Right ventricle myocardium superior (tissue), 1 donor: ENCODE results near the gene NRTN. TPM values are rescaled to one million over a fixed set of nuclear protein-coding genes. Genes with fewer than 3 reads are reported as not detected.
"Not testable (repeated sequence)": the region's sequence is repeated elsewhere in the genome, so short reads cannot be mapped to it uniquely, and the experiment has no call there.

Experiments used
- ATAC-seq: fragments of 200-7000 bp; cut with Tn5 transposase; one replicate; pipeline ENCODE4 v1.9.1; 2020; ENCODE audit warnings: mild to moderate bottlenecking; ENCODE audit not compliant: poor library complexity
- DNase-seq: peaks from one replicate; pipeline ENCODE4 v3.0.0-alpha.2; 2020
- intact Hi-C: fragments of 100-400 bp; cut with DNase I; formaldehyde crosslinking; loops from one replicate; pipeline ENCODE4 v1.11.2; 2022
- long read RNA-seq: library from polyadenylated mRNA; unstranded; transcript quantifications from one replicate; pipeline ENCODE4 v2.0.0, GENCODE V29; 2021
- total RNA-seq: library from RNA; stranded (reverse); fragmentation: NEBNext Ultra II Directional; extraction: Animal tissue kit (Norgen Biotek cat#: 25700); gene quantifications from one replicate; pipeline ENCODE4 v1.2.1, GENCODE V29; 2021
- donor health status: DM: no; HTN: yes; CAD: no; lungs with severe emphysema.

NRTN gene, protein sequence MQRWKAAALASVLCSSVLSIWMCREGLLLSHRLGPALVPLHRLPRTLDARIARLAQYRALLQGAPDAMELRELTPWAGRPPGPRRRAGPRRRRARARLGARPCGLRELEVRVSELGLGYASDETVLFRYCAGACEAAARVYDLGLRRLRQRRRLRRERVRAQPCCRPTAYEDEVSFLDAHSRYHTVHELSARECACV
- 20.6 TPM for total RNA-seq
- long read RNA-seq, transcript NRTN-201 (2 exons, 1,109 nt), result major isoform, 10 of 199 reads
- long read RNA-seq, partial matches to known transcripts, result 0 of 199 reads
- long read RNA-seq, other reads (novel, unspliced or antisense), result 189 of 199 reads

DNA sequence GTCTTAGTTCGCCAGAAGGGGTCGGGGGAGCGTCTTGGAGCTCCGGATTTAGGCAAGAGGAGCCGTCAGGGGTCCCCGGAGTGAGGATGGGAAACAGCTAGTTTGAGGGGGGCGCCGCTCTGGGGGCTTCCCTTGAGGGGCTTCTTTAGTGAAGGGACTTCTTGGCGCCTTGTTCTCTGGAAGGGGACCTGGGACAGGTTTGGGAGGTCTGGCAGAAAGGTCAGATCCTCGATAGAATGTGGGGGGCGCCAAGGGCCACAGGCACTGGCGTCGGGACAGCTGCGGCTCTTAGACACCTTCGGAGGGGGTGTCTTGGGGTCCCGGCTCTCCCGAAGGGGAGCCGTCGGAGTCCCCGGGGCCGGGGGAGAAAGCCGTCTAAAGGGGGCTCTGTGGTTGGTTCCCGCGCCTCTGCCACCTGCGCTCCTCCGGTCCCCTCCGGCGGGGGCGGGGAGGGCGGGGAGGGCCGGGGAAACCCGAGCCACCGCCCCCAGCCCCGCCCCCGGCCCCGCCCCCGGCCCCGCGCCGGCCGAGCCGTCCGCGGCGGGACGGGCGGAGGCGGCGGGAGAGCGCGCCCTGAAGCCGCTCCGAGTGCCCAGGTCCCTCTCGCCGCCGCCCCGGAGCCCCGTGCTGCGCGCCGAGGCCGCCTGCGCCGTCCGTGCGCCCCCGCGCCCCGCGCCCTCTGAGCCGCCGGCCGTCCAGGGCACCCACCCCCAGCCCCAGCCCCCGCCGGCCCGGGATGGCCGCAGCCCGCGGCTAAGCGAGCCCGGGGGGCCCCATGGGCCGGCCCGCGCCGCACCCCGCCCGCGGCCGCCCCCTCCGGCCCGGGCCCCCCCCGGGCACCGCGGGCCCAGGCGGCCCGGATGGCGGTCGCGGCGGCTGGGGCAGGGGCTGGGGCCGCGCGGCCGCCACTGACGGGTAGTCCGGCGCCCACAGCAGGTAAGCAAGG, at the start of gene NRTN:
TSS of gene NRTN (plus strand) at position 552 of the 946 bp plus-strand sequence. CDS start 19,099 bp downstream, outside the sequence.
- no peak for DNase-seq

DNA sequence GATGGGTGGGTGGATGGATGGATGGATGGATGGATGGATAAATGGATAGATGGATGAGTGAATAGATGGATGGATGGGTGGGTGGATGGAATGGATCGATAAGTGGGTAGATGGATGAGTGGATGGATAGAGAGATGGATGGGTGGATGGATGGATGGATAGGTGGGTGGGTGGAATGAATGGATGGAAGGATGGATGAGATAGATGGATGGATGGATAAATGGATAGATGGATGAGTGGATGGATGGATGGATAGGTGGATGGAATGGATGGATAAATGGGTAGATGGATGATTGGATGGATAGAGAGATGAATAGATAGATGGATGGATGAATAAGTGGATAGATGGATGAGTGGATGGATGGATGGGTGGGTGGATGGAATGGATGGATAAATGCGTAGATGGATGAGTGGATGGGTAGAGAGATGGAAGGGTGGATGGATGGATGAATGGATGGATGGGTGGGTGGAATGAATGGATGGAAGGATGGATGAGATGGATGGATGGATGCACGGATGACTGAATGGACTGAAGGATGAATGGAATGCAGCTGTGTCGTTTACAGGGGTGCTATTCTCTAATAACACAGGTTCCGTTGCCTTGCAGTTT, 42.2 kb upstream of the NRTN start:
- ATAC-seq (no peak), DNase-seq (no peak)
- intact Hi-C loops, result no loop called here

More for the DNA sequence above, at the start of gene NRTN:
- intact Hi-C loops, result loop anchor here (5.0 kb wide), 1 partner anchor 88 kb away; no protein-coding TSS in a partner anchor
- peak; percentile 70 for ATAC-seq

DNA sequence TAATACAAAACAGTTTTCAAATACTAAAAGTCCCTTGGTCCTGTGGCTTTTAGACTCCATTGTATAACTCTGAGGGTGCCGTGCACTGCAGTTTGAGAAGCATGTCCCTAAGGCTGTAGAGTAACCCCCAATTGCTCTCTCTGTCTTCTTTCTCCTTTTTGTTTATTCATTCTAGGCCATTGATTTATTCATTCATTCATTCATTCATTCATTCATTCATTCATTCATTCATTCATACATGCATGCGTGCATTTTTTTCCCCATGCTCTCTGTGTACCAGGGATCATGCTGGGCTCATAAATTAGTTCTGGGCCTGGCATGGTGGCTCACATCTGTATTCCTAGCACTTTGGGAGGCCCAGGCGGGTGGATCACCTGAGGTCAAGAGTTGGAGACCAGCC, 39.6 kb upstream of the NRTN start:
- no peak for DNase-seq
- no peak for ATAC-seq
- intact Hi-C loops, result no loop called here

DNA sequence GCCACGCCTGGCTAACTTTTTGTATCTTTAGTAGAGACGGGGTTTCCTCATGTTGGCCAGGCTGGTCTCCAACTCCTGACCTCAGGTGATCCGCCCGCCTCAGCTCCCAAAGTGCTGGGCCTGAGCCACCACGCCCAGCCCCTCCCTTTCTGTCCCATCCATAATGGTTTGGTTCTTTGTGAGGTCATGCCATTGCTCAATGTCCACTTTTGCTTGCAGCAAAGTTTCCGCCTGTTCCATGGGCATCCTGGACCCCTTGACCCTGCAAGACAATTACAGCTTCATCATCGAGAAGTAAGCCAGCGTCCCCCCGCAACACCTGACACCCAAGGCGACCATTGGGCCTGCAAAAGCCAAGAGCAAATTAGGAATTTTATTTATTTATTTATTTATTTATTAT, 36.9 kb upstream of the NRTN start:
- intact Hi-C loops, result no loop called here
- ATAC-seq (no peak), DNase-seq (no peak)

DNA sequence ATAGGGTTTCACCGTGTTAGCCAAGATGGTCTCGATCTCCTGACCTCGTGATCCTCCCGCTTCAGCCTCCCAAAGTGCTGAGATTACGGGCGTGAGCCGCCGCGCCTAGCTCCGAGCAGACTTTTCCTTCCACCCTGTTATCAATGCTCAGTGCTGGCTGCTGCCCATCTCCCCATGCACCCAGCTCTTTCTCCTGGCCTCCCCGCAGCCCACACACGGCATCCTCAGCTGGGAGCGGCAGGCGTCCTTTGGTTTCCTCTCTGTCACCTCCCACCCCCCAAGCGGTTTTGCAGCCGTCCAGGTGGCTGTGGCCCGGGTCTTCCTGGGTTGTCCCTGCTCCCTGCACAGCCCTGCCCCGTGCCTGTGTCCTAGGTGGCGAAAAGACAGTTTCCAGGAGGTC, 32.5 kb upstream of the NRTN start:
- no peak for DNase-seq
- ATAC-seq, result no peak
- intact Hi-C loops, result loop anchor here (10.0 kb wide), 1 partner anchor 252 kb away; no protein-coding TSS in a partner anchor

DNA sequence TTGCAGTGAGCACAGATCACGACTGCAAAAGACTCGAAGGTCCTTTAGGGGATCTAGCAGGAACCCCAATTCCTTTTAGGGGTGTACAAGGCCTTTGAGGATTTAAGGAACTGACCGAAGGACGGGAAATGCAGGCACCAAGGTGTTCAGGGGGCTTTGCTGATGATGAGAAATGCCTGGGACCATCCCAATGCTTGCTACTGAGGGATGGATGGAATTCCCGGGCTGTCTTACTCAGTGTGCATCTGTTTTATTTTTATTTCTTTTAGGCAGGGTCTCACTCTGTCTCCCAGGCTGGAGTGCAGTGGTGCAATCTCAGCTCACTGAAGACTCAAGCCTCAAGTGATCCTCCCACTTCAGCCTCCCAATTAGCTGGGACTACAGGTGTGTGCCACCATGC, 31.6 kb upstream of the NRTN start:
- no peak for ATAC-seq
- intact Hi-C loops, result loop anchor here (10.0 kb wide), 1 partner anchor 252 kb away; no protein-coding TSS in a partner anchor
- no peak for DNase-seq

DNA sequence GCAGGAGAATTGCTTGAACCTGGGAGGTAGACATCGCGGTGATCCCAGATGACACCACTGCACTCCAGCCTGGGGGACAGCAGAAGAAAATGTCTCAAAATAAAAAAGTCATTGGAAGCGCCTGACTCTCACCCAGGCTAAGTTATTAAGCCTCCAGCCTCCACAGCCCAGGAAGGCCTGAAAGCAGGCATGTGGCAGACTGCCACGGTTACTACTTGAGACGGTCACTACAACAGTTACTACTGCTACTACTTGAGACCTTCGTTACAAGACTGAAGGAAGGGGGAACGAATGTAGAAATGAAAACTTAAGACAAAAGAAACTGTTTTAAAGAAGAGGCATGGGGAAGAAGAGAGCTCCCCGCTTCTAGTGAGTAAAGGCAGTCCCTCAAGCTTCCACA, 29.9 kb upstream of the NRTN start:
- ATAC-seq (no peak), DNase-seq (no peak)
- intact Hi-C loops, result loop anchor here (10.0 kb wide), 1 partner anchor 250 kb away; no protein-coding TSS in a partner anchor

DNA sequence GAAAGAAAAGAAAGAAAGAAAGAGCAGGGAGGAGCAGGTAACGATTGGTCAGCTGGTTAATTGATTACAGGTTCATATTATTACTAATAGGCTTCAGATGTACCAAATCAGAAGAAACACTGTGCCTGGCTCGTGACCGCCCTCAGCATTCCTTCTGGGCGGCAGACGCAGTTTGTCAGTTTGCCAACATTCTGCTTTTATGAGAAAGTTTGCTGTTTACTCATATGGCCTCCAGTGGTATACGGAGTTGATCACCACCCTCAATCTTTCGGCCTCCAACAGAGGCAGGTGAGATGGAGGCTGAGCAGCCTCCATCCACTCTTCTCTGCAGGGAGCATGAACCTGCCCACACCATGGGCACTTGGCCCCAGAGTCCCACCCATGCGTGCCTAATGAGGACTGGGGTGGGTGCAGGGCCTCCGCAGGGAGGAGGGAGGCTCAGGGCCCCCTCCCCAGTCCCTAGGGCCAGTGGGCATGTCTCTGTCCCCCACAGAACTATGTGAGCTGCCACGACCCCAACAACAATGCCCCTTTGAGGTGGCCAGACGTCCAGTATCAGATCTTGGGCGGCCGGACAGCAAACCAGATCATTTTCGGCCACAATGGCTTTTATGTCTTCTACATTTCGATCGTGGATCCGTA, 29.1 kb upstream of the NRTN start:
- DNase-seq, result no peak
- intact Hi-C loops, result loop anchor here (10.0 kb wide), 1 partner anchor 249 kb away; no protein-coding TSS in a partner anchor
- ATAC-seq, result no peak

DNA sequence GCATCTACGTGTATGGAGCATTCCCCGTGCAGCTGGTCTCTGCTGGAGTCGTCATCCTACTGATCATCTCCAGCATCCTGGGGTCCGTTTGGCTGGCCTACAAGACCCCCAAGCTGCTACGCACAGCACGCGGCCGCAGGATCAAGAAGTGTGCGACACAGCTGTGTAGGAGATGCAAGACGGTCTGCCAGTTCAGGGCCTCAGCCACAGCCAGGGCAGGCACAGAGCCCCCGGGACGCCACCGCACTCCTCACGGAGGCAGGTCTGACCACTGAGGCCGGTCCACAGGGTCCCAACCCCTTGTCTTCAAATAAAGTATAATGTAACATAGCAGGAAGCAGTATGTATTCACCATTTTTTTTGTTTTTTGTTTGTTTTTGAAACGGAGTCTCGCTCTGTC, 26.5 kb upstream of the NRTN start:
- DNase-seq (no peak), ATAC-seq (no peak)
- intact Hi-C loops, result loop anchor here (10.0 kb wide), 1 partner anchor 246 kb away; no protein-coding TSS in a partner anchor

DNA sequence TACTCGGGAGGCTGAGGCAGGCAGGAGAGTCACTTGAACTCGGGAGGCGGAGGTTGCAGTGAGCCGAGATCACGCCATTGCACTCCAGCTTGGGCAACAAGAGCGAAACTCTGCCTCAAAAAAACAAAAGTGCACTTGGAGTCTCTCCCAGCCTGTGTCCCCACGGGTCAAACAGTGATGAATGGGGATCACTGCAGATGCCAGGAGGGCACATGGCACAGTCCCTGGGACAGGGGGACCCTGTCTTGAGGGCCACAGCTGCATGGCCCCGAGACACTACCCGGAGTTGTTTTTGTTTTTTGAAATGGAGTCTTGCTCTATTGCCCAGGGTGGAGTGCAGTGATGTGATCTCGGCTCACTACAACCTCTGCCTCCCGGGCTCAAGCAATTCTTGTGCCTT, 24.0 kb upstream of the NRTN start:
- intact Hi-C loops, ATAC-seq, DNase-seq: not testable (repeated sequence)

DNA sequence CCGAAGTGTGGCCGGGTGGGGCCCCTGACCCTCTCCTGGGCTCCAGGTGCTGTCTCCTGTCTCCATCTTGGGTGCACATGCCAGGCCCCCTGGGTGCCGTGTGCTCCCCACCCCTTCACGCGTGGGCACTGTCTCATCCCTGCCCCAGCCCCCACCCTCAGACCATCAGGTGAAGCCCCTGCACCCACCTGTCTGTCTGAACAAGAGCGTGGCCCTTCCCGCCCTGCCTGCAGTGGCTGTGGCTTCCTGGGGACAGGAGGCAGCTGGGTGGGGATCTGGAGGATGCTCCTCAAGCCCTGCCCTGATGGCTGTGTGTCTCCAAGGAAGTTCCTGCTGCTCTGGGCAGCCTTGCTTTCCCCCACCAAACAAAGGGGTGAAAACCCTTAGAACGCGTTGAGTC, 22.5 kb upstream of the NRTN start:
- intact Hi-C loops, result no loop called here
- peak; percentile 16 for ATAC-seq
- DNase-seq, result no peak

DNA sequence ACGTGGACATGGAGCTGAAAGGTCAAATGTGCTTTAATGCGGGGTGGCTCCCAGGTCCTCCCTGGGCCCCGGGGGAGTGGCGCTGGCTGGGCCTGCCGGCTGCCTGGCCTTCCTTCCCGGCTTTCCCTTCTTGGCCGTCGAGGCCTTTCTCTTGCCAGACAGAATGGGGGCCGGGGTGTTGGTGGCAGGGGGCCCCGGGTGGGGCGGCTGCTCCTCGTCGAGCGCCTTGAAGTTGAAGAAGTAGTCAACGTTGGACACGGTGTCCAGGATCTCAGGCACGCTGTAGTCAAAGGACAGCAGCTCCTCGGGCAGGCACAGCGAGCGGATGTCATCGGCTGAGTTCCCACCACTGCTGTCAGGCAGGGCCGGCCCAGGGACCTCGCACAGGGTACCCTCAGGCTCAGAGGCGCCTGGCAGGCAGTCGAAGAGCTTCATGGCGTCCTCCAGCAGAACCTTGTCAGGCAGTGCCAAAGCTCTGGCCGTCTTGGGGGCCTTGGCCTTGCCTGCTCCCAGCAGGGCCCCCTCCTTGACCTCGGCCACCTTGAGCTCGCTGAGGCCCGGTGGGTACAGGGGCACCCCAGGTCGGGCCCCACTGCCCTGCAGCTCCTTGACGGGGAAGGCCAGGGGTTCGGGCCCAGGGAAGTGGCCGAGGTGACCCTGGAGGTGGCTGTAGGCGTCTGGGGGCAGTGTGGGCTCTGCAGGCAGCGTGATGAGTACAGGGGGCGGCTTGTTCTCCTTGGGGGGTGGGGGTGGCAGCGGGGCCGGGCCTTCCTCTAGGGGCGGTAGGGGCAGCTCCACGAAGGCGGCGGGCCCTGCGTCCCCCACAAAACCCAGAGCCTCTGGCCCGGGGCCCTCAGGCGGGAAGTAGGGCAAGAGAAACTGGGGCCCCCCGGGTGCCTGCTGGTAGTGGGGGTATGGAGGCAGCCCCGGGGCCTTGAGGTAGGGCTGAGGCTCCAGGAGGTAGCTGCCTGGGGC, 21.6 kb upstream of the NRTN start:
- ATAC-seq, result peak; percentile 4
- DNase-seq, result no peak
- intact Hi-C loops, result no loop called here

DNA sequence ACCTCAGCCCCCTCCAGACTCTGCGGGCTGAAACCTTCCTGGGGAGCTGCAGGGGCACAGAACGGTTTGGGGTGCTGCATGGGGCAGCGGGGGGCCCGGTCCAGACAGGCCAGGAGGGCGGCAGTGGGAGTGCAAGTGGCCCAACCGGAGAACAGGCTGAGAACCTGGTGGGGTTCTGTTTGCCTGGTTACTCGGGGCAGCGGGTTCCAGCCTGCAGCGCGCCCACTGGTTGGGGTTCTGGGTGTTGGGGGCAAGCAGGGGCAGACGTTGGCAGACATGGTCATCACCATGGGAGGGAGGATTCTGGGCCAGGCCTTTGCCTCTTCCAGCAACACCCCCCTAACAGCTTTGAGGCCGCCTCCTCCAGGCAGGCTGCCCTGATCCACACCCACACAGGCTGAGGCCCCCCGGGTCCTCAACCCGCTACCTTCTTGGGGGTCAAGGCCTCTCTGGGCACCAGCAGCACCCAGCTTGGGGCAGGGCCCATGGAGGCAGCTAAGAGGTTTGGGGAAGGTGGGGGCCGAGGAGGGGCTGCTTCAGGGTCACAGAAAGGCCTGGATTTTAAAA, 20.2 kb upstream of the NRTN start, which contains the start of gene PRR22:
TSS of gene PRR22 (minus strand) at position 166 of the 567 bp plus-strand sequence. CDS start at position 80, 86 bp downstream.
- no peak for DNase-seq
- ATAC-seq, result no peak
- intact Hi-C loops, result no loop called here

DNA sequence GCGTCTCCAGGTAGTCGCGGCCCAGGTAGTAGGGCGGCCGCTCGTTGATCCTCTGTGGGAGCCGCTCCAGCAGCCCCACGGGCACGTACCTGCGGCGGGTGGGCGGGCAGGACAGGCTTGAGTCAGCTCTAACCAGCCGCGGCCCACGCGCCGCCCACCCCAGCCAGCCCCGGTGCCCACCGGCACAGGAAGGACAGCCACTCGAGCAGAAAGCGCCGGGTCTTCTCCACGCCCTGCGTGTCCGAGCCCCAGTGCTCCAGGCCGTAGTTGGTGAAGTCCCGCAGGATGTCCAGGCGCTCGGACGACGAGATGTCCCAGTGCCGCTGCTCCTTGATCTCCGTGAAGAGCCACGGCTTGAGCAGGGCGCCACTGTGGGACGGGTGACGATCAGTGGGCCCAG, 19.4 kb upstream of the NRTN start:
- ATAC-seq (no peak), DNase-seq (no peak)
- intact Hi-C loops, result no loop called here

DNA sequence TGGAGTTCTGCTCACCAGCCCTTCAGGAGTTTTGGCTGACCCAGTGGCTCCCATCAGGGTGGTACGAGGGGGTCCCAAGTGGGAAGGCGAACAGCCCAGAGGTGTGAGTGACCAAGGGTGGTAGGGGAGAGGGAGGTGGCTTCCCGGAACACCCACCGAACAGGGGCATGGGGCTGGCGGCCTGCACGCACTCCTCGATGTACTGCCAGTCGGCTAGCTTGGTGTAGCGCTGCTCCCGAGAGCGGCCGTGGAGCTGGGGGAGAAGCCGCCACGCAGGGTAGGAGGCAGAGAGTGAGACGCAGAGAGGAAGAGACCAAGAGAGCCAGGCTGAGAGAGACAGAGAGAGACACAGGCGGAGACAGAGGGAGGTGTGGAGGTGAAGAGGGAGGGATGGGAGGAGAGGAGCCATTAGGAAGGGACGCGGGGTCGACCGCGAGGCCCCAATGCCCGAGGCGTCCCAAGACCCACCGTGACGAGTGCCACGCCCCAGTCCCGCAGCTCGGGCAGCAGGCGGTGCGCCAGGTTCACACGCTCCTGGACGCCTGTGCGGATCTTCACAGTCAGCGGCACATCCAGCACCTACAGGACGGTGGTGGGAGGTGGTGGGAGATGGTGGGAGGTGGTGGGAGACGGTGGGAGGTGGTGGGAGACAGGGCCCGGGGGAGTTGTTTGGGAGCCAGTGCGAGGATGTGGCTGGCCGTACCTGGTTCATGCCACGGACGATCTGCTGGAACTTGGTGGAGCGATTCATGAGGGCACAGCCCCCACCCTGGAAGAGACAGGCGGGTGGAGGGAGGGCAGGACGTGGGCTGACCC, 18.1 kb upstream of the NRTN start:
- DNase-seq, result no peak
- intact Hi-C loops, result no loop called here
- no peak for ATAC-seq
